Measurements from ENCODE around the gene DGKG. TPM values are rescaled to one million over a fixed set of nuclear protein-coding genes. Genes with fewer than 3 reads are reported as not detected.
A peak's percentile ranks its signal among the peaks of the same experiment; 100 is the strongest.

Gene DGKG
- total and polyA plus RNA-seq, 9 of the 15 experiments (the other 6 are each of a cell fraction or from before 2014, with no cell fraction given): 0.01 to 0.36 (median 0.15) TPM

GRCh38 chr3:186259612-186260383, 102.2 kb downstream of the DGKG start (continued):
- TF ChIP-seq DEAF1 (CRISPR knock-in tag; IDR thresholded peaks at IDR 0.05) (peak; percentile 50; the same call in 1 of the 2 replicates), PKNOX1 (IDR thresholded peaks at IDR 0.05) (peak; percentile 90), SOX6 (IDR thresholded peaks at IDR 0.05) (peak; percentile 56)

GRCh38 chr3:186258968-186259367, 103.1 kb downstream of the DGKG start:
- WGBS (ENCODE audit: insufficient coverage, low coverage, missing lambda C conversion rate): 37% methylated on average over 11 of the region's 12 CpGs
- Histone ChIP-seq H3K9me3 (replicated peaks; ENCODE audit: control insufficient read depth, insufficient read depth, low read depth, low read length) (no peaks in the 10 kb centered on the region), H3K9me1 (ENCODE audit: control insufficient read depth, insufficient read depth, low read length) (no peaks in the 10 kb centered on the region), H3K36me3 (ENCODE audit: control insufficient read depth, insufficient read depth, low read length) (no peaks in the 10 kb centered on the region), H3K79me2 (ENCODE audit: control insufficient read depth, insufficient read depth, low read length) (no peaks in the 10 kb centered on the region), H3K27ac (ENCODE audit: extremely low read depth, low read depth, low read length) (no peak overlapping the region), H2AFZ (ENCODE audit: low read depth, low read length) (no peak overlapping the region), H3K27me3 (ENCODE audit: control insufficient read depth in 2 of 2, insufficient read depth in 2 of 2, low read length in 2 of 2) (peaks cover 28 to 69% of the 10 kb centered on the region in 2 experiments), H3K9ac (ENCODE audit: insufficient read depth in 1 of 2, low read depth in 2 of 2, low read length in 2 of 2) (no peak overlapping the region), H3K4me3 (no peak overlapping the region), H3K4me1 (replicated peaks in 1 of 2; ENCODE audit: control insufficient read depth in 2 of 2, insufficient read depth in 2 of 2, low read length in 2 of 2) (peaks cover 4 to 7% of the 10 kb centered on the region in 2 experiments; a peak in 2 of 5 replicates), H3K4me2 (ENCODE audit: insufficient read depth, low read length) (no peak overlapping the region), H4K20me1 (replicated peaks; ENCODE audit: control insufficient read depth, insufficient read depth, low read length) (0 out of 2 replicates have a peak, but pooled peaks cover 5% of the 10 kb centered on the region)
- ChIA-PET CTCF (ENCODE audit: low intra/inter-chr PET ratio) (interaction anchor here (0.5 to 1.8 kb wide), 2 partner anchors 281 to 289 kb away, joined by 3 to 14 read pairs; no protein-coding TSS in a partner anchor), POLR2A (interaction anchor here (0.6 kb wide), 1 partner anchor 332 kb away, joined by 3 read pairs; no protein-coding TSS in a partner anchor)
- DNase-seq (ENCODE audit: extremely low read depth in 1 of 4, low spot score in 3 of 4) (no peak), ATAC-seq (no peak), FAIRE-seq (no peak)
- in situ Hi-C loops (cut with MboI) (loop anchor here (5.0 kb wide), 1 partner anchor 283 kb away; the partner anchor contains the start of gene CRYGS), intact Hi-C loops (cut with micrococcal nuclease) (loop anchor here (5.0 kb wide), 1 partner anchor 358 kb away; no protein-coding TSS in a partner anchor)
- BruUV-seq (replicated peaks): no TSS peak
- TF ChIP-seq XRCC4 (IDR thresholded peaks at IDR 0.05; ENCODE audit: extremely low read depth, insufficient read depth, insufficient read length): no peak
- TF ChIP-seq DLX4 (CRISPR knock-in tag; IDR thresholded peaks at IDR 0.05): no peak
- no peak for TF ChIP-seq MAFG (tag; conservative IDR thresholded peaks at IDR 0.05)
- no peak for TF ChIP-seq ARID1B (IDR thresholded peaks at IDR 0.05)
- TF ChIP-seq ZEB2 (IDR thresholded peaks at IDR 0.05): no peak
- peak; percentile 39 to 51; a peak in 3 of 4 replicates for TF ChIP-seq NRF1 (conservative IDR thresholded peaks at IDR 0.05 in 1 of 2, IDR thresholded peaks at IDR 0.05 in 1 of 2)
- TF ChIP-seq NCOA4 (IDR thresholded peaks at IDR 0.05; ENCODE audit: partially characterized antibody): no peak
- TF ChIP-seq STAT6 (CRISPR knock-in tag; IDR thresholded peaks at IDR 0.05): peak; percentile 99; the same call in 1 of the 2 replicates
- no peak for TF ChIP-seq KAT8 (IDR thresholded peaks at IDR 0.05; ENCODE audit: low read depth)
- TF ChIP-seq ZNF561 (CRISPR knock-in tag; conservative IDR thresholded peaks at IDR 0.05): no peak
